IgD-negative memory B cell (primary cell): ENCODE results near the gene AP3B1. TPM values are rescaled to one million over a fixed set of nuclear protein-coding genes. Genes with fewer than 3 reads are reported as not detected.
"Not testable (repeated sequence)": the region's sequence is repeated elsewhere in the genome, so short reads cannot be mapped to it uniquely, and the experiment has no call there.

Experiments used
- H3K27ac Mint-ChIP-seq, 3 donors: one replicate each; pipeline ENCODE4 v1.8.0; 2020 to 2022; ENCODE audit warnings: mild to moderate bottlenecking in 3 of 3, mixed read lengths in 3 of 3, moderate library complexity in 1 of 3
- H3K27me3 Mint-ChIP-seq: one replicate; pipeline ENCODE4 v1.8.0; 2021; ENCODE audit warnings: mixed read lengths
- H3K36me3 Mint-ChIP-seq: one replicate; pipeline ENCODE4 v1.8.0; 2020; ENCODE audit warnings: mild to moderate bottlenecking, mixed read lengths
- H3K4me1 Mint-ChIP-seq, 3 donors: one replicate each; pipeline ENCODE4 v1.8.0; 2020 to 2022; ENCODE audit warnings: mixed read lengths in 3 of 3, mild to moderate bottlenecking in 1 of 3
- H3K4me3 Mint-ChIP-seq, 4 donors: one replicate each; pipeline ENCODE4 v1.8.0; 2020 to 2022; ENCODE audit warnings: mild to moderate bottlenecking in 4 of 4, mixed read lengths in 4 of 4, moderate library complexity in 3 of 4
- H3K9me3 Mint-ChIP-seq, 3 donors: one replicate each; pipeline ENCODE4 v1.8.0; 2020 to 2021; ENCODE audit warnings: mixed read lengths in 3 of 3, mild to moderate bottlenecking in 1 of 3
- polyA plus RNA-seq: library from polyadenylated mRNA; unstranded; fragments of 300-500 nt; fragmentation: Illumina TruSeq; gene quantifications from one replicate; pipeline ENCODE4 v1.2.3, GENCODE V29; 2021

The AP3B1 gene
- polyA plus RNA-seq, 1 donor from 2014 or later = 23.0 TPM

DNA sequence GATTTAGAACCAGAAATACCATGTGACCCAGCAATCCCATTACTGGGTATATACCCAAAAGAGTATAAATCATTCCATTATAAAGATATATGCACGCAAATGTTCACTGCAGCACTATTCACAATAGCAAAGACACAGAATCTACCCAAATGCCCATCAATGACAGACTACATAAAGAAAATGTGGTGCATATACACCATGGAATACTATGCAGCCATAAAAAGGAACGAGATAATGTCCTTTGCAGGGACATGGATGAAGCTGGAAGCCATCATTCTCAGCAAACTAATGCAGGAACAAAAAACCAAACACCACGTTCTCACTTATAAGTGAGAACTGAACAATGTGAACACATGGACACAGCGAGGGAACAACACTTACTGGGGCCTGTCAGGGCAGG, 105.8 kb downstream of the AP3B1 start:
- H3K9me3 Mint-ChIP-seq = peaks cover 0 to 11% (median 3%) of the 10 kb centered on the region in 3 donors
- H3K4me1 Mint-ChIP-seq, H3K27ac Mint-ChIP-seq, H3K27me3 Mint-ChIP-seq, H3K4me3 Mint-ChIP-seq: not testable (repeated sequence)
- peaks cover 13% of the 10 kb centered on the region for H3K36me3 Mint-ChIP-seq

DNA sequence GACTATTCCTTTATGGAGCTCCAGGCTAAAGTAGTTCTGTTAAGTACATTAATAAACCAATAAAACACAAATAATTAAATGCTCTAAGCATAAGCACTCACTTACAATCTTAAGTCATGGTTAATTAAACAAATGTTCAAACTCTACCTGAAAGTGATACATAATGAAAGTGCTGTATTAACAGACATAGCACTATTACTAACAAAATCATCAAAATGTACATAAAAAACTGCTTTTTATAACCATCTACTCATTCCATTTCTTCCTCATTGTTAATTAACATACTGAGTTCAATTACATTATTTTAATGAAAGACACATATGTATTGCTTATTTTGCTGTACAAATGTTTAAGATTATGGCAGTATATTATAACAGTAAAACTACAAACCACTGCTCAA, 107.3 kb downstream of the AP3B1 start:
- H3K36me3 Mint-ChIP-seq = peaks cover 18% of the 10 kb centered on the region
- H3K9me3 Mint-ChIP-seq = peaks cover 0 to 11% (median 3%) of the 10 kb centered on the region in 3 donors
- H3K4me1 Mint-ChIP-seq = peaks cover 0 to 3% (median 2%) of the 10 kb centered on the region in 3 donors
- H3K27me3 Mint-ChIP-seq = no peaks in the 10 kb centered on the region
- no peak overlapping the region for H3K4me3 Mint-ChIP-seq
- no peak overlapping the region for H3K27ac Mint-ChIP-seq

DNA sequence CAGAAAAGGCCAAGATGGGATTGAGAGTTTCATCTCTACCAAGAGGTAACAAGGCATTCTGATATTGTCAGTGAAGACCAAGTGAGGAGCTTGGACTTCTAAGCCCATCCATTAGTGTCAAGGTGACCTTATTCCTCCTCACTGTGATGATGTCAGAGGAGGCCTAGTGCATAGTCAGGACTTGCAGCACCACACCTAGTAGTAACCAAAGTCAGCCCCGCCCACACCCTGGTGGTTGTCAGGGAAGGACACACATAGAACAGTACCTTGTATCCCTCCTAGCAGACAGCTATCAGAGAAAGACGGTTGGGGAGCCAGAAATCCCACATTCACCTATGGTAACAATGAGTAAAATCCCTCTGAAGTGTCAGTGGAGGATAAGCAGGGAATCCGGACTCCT, 111.7 kb downstream of the AP3B1 start:
- H3K27ac Mint-ChIP-seq = no peak overlapping the region

DNA sequence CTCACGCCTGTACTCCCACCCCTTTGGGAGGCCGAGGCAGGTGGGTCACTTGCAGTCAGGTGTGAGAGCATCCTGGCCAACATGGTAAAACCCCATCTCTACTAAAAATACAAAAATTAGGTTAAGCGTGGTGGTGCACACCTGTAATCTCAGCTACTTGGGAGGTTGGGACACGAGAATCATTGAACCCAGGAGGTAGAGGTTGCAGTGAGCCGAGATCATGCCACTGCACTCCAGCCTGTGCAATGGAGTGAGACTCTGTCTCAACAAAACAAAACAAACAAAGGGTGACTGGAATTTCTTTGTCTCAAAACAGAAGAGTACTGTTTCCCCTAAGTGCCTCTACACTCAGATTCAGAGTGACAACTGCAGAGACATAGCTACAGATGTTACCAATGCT, 116.1 kb downstream of the AP3B1 start:
- Mint-ChIP-seq H3K9me3 (no peaks in the 10 kb centered on the region), H3K4me3 (no peak overlapping the region), H3K27me3 (no peaks in the 10 kb centered on the region), H3K36me3 (peaks cover 22% of the 10 kb centered on the region), H3K27ac (no peak overlapping the region), H3K4me1 (peaks cover 0 to 5% (median 0%) of the 10 kb centered on the region in 3 donors)

More for the DNA sequence above, 111.7 kb downstream of the AP3B1 start:
- H3K36me3 Mint-ChIP-seq = peaks cover 19% of the 10 kb centered on the region
- H3K4me1 Mint-ChIP-seq = peaks cover 0 to 5% (median 0%) of the 10 kb centered on the region in 3 donors
- no peaks in the 10 kb centered on the region for H3K27me3 Mint-ChIP-seq
- peaks cover 0 to under 1% (median 0%) of the 10 kb centered on the region in 3 donors for H3K9me3 Mint-ChIP-seq
- no peak overlapping the region for H3K4me3 Mint-ChIP-seq

- H3K4me1 Mint-ChIP-seq, H3K27ac Mint-ChIP-seq, H3K4me3 Mint-ChIP-seq, H3K9me3 Mint-ChIP-seq, H3K27me3 Mint-ChIP-seq: not testable (repeated sequence)
- H3K36me3 Mint-ChIP-seq = peaks cover 29% of the 10 kb centered on the region
Measured at GRCh38 chr5:78170335-78170734, 124.2 kb downstream of the AP3B1 start.

DNA sequence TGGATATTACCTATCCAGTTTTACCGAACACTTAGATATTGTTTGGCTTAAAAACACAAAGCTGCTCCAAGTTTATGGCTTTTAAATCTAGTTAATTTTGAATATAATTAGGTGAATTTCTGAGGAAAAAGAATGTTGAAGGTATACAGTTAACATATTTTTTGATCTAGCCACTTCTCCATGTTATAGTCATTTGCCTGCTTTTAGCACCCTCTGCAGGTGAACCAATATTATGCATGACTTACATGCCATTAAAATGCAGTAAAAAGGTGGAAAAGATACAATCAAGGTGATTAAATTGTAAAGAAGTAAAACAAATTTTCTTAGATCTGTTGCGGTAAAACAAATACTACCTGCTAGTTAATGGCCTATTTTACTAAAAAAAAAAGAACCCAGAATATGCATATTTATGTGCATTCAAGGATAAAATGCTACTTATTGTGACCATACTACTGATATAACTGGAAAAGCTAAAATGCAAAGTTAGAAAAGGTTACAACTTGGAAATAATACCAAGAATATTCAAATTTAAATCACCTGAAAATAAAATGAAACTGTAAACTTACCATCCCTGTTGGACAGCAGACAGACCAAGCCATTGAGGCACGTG, 132.1 kb downstream of the AP3B1 start:
- Mint-ChIP-seq H3K27ac (no peak overlapping the region), H3K9me3 (no peaks in the 10 kb centered on the region), H3K36me3 (peaks cover 10% of the 10 kb centered on the region), H3K4me1 (no peaks in the 10 kb centered on the region), H3K4me3 (no peak overlapping the region), H3K27me3 (no peaks in the 10 kb centered on the region)

GRCh38 chr5:78157001-78157400, 137.5 kb downstream of the AP3B1 start:
- peaks cover 0 to 2% (median 0%) of the 10 kb centered on the region in 3 donors for H3K9me3 Mint-ChIP-seq
- H3K36me3 Mint-ChIP-seq = peaks cover 25% of the 10 kb centered on the region
- H3K27me3 Mint-ChIP-seq = no peaks in the 10 kb centered on the region
- H3K4me3 Mint-ChIP-seq = no peak overlapping the region
- no peak overlapping the region for H3K27ac Mint-ChIP-seq
- peaks cover 0 to 5% (median 4%) of the 10 kb centered on the region in 3 donors for H3K4me1 Mint-ChIP-seq

DNA sequence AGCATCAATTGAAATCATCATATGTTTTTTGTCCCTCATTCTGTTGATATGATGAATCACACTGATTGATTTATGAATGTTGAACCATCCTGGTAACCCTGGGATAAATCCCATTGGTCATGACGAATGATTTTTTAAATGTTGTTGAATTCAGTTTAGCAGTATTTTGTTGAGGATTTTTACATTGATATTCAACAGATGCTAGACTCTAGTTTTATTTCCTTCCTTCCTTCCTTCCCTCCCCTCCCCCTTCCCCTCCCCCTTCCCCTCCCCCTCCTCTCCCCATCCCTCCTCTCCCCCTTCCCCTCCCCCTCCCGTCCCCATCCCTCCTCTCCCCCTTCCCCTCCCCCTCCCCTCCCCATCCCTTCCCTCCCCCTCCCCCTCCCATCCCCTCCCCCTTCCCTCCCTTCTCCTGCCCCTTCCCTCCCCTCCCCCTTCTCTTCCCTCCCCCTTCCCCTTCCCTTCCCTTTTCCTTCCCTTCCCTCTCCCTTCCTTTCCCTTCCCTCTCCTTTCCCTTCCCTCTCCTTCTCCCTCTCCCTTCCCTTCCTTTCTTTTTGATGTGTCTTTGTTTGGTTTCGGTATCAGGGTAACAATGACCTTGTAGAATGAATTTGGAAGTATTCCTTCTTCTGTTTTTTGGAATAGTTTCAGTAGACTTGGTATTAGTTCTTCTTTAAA, 142.8 kb downstream of the AP3B1 start:
- H3K4me1 Mint-ChIP-seq = peaks cover 0 to 5% (median 4%) of the 10 kb centered on the region in 3 donors
- H3K9me3 Mint-ChIP-seq = peaks cover 0 to 2% (median 0%) of the 10 kb centered on the region in 3 donors
- no peaks in the 10 kb centered on the region for H3K27me3 Mint-ChIP-seq
- peaks cover 21% of the 10 kb centered on the region for H3K36me3 Mint-ChIP-seq
- H3K4me3 Mint-ChIP-seq = no peak overlapping the region
- H3K27ac Mint-ChIP-seq = peak overlapping the region in 1 of 3 donors; percentile 42

DNA sequence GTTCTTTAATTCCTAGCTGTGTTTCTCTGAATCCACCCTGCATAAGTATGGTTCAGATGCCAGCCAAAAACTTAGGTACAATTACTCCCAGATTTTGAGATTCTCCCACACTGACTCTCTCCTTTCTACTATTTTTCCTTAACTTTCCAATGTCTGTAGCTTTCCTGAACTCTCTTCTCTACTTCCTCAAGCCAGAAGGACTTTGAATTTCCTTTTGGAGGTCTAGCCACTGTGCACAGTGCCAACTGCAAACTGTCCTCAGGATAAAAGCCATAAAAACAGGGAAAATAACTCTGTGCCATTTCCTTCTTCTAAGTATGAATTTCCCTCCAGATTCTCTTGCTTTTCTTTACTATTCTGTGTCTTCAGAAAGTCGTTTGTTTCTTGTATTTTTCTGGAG, 157.2 kb downstream of the AP3B1 start:
- peaks cover 0 to 2% (median 0%) of the 10 kb centered on the region in 3 donors for H3K4me1 Mint-ChIP-seq
- peak overlapping the region in 2 of 3 donors; percentile 11 to 24 for H3K27ac Mint-ChIP-seq
- H3K36me3 Mint-ChIP-seq = peaks cover 7% of the 10 kb centered on the region
- no peaks in the 10 kb centered on the region for H3K27me3 Mint-ChIP-seq
- H3K4me3 Mint-ChIP-seq = no peak overlapping the region
- no peaks in the 10 kb centered on the region for H3K9me3 Mint-ChIP-seq

DNA sequence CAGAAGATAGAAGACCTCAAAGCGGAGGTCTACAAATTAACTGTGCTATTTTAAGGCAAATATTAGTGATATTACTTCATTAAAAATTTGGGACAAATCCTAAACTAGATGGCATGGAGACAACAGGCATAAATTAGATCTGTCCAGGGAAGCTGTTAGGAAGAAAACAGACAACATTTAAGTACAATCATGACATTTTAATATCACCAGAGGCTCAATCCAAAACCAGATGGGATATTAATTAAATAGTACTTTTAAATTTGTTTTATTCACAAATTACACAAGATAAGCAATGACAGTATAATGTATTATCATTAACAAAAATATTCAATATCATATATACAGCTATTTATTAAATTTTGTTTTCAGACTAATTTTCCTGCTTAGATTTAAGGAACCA, 161.1 kb downstream of the AP3B1 start:
- Mint-ChIP-seq H3K27ac (no peak overlapping the region), H3K4me3 (no peak overlapping the region), H3K27me3 (no peaks in the 10 kb centered on the region), H3K36me3 (peaks cover 1% of the 10 kb centered on the region), H3K9me3 (no peaks in the 10 kb centered on the region), H3K4me1 (peaks cover 0 to 2% (median 0%) of the 10 kb centered on the region in 3 donors)

DNA sequence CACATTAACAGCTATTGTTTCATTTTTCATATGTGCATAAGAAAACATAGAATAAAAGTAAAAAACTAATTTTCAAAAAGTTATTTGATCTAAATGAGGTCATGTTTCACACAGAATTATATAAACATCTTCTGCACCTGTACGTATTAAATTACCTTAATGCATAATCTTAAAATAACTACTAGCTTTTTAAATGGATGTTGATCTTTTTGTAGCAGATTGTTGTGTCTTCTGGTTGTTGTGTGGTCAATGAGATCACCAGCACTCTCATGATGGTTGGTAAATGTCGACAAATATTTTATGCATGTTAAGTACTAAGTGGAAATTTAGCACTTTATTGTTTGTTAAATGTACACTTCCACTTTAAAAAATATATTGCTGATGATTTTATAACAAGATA, 162.0 kb downstream of the AP3B1 start:
- no peak overlapping the region for H3K4me3 Mint-ChIP-seq
- H3K4me1 Mint-ChIP-seq = peaks cover 0 to 2% (median 2%) of the 10 kb centered on the region in 3 donors
- H3K36me3 Mint-ChIP-seq = peaks cover 4% of the 10 kb centered on the region
- H3K9me3 Mint-ChIP-seq = no peaks in the 10 kb centered on the region
- no peaks in the 10 kb centered on the region for H3K27me3 Mint-ChIP-seq
- no peak overlapping the region for H3K27ac Mint-ChIP-seq

DNA sequence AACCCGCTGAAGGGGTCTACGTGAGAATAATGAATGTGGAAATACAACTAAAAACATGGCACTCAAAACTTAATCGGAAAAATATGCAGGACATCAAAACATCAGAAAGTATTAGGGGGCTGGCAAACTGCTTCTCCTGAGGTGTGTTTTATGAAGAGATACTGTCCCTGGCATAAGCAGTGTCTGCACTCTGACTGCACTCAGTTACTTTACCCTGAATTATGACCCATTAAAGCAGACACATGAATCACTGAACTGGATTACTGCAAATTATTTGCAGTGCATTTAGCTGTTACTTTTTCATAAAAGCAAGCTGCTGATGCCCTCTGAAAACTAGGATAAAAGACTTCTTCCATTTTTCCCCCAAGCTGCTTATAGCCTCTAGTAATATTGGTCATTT, 164.9 kb downstream of the AP3B1 start:
- H3K4me1 Mint-ChIP-seq = peaks cover 0 to 2% (median 0%) of the 10 kb centered on the region in 3 donors
- H3K4me3 Mint-ChIP-seq = no peak overlapping the region
- H3K9me3 Mint-ChIP-seq = no peaks in the 10 kb centered on the region
- H3K27me3 Mint-ChIP-seq = no peaks in the 10 kb centered on the region
- H3K27ac Mint-ChIP-seq = no peak overlapping the region
- H3K36me3 Mint-ChIP-seq = peaks cover 7% of the 10 kb centered on the region

DNA sequence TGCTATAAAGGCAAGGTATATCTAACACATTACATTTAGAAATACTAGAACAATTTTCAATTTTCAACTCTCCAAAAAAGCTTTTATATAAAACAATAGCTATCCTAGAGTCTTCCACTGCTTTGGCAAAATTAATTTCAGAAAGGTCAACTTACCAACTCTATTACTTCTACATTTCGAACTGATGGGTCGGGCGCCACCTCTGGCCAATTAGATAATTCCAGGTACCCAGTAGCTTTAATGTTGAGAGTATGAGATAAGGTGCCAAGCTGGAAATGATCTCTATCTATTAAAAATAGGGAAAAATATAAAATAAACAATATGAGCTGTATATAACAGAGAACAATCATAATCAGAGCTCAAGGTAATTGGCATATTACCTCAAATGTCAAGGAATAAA, 166.6 kb downstream of the AP3B1 start:
- Mint-ChIP-seq H3K4me3 (no peak overlapping the region), H3K27ac (no peak overlapping the region), H3K9me3 (no peaks in the 10 kb centered on the region), H3K36me3 (peaks cover 11% of the 10 kb centered on the region), H3K27me3 (no peaks in the 10 kb centered on the region), H3K4me1 (peaks cover 0 to 2% (median 0%) of the 10 kb centered on the region in 3 donors)

DNA sequence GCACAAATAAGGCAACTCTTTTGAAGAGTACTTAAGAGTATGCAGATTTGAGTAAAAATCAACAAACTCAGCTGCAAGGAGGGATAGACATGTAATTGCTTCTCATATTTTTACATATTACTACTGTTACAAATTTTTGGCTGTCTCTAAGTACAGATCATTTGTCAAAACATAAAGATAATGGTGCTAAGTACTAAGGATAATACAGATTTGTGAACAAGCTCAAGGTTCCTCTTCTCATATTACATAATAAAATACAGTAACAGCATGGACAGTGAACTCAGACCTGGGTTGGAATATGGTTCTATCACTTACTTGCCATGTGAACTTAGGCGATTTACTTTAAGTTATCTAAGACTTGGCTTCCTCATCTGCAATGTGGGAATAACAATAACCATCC, 168.0 kb downstream of the AP3B1 start:
- Mint-ChIP-seq H3K27me3 (no peaks in the 10 kb centered on the region), H3K27ac (no peak overlapping the region), H3K9me3 (no peaks in the 10 kb centered on the region), H3K4me1 (peaks cover 0 to 2% (median 0%) of the 10 kb centered on the region in 3 donors), H3K4me3 (no peak overlapping the region), H3K36me3 (peaks cover 14% of the 10 kb centered on the region)

- Mint-ChIP-seq H3K4me1 (peaks cover 13 to 15% (median 13%) of the 10 kb centered on the region in 3 donors), H3K36me3 (peaks cover 12% of the 10 kb centered on the region), H3K27ac (no peak overlapping the region), H3K9me3 (no peaks in the 10 kb centered on the region), H3K4me3 (no peak overlapping the region), H3K27me3 (no peaks in the 10 kb centered on the region)
Measured at GRCh38 chr5:78116167-78116566, 178.3 kb downstream of the AP3B1 start.
